LoVo (cell line): ENCODE measurements around the gene ZNF335.

Experiments used
- DNase-seq: peaks from one replicate; pipeline ENCODE4 v3.0.0-alpha.2; 2016; ENCODE audit warnings: low spot score

ZNF335 gene

GRCh38 chr20:45971675-45972499 is at the start of gene ZNF335:
TSS of gene ZNF335 (minus strand) at chr20:45972203. CDS start at chr20:45971410, 793 bp downstream.
- peak; percentile 93 for DNase-seq

GRCh38 chr20:46020555-46020954 is 48.6 kb upstream of the ZNF335 start:
- no peak for DNase-seq

GRCh38 chr20:46018611-46019010 is 46.6 kb upstream of the ZNF335 start:
- DNase-seq: no peak

- no peak for DNase-seq
These were observed 46.1 kb upstream of the ZNF335 start for GRCh38 chr20:46018112-46018511.

GRCh38 chr20:46017272-46017671 is 45.3 kb upstream of the ZNF335 start:
- no peak for DNase-seq

- no peak for DNase-seq
These were observed 42.8 kb upstream of the ZNF335 start for GRCh38 chr20:46014517-46015396.

- DNase-seq: peak; percentile 76
These were observed 42.0 kb upstream of the ZNF335 start for GRCh38 chr20:46013829-46014516.

- DNase-seq: no peak
These were observed 41.4 kb upstream of the ZNF335 start for GRCh38 chr20:46013322-46013828.

- no peak for DNase-seq
These were observed 40.9 kb upstream of the ZNF335 start for GRCh38 chr20:46012921-46013320.

- no peak for DNase-seq
These were observed 39.9 kb upstream of the ZNF335 start for GRCh38 chr20:46011631-46012482.

GRCh38 chr20:46010491-46011391 is 38.7 kb upstream of the ZNF335 start:
- DNase-seq: no peak

- DNase-seq: no peak
These were observed 37.8 kb upstream of the ZNF335 start for GRCh38 chr20:46009816-46010215.

- DNase-seq: no peak
These were observed 35.7 kb upstream of the ZNF335 start for GRCh38 chr20:46007671-46008070.

GRCh38 chr20:46006964-46007363 is 35.0 kb upstream of the ZNF335 start:
- DNase-seq: no peak

- DNase-seq: no peak
These were observed 34.2 kb upstream of the ZNF335 start for GRCh38 chr20:46006022-46006705.

GRCh38 chr20:46004889-46005473 is 33.0 kb upstream of the ZNF335 start:
- DNase-seq: no peak

- no peak for DNase-seq
These were observed 32.2 kb upstream of the ZNF335 start for GRCh38 chr20:46004187-46004586.

GRCh38 chr20:46002008-46002407 is 30.0 kb upstream of the ZNF335 start:
- DNase-seq: no peak

- DNase-seq: no peak
These were observed 29.5 kb upstream of the ZNF335 start for GRCh38 chr20:46001498-46001897.
